ENCODE measurements around the gene GCNA. TPM values are rescaled to one million over a fixed set of nuclear protein-coding genes. Genes with fewer than 3 reads are reported as not detected.

GCNA gene
- total and polyA plus RNA-seq, 2 of the 13 experiments (the other 11 are each of a cell fraction or from before 2014, with no cell fraction given): 0.38 to 0.66 TPM

DNA sequence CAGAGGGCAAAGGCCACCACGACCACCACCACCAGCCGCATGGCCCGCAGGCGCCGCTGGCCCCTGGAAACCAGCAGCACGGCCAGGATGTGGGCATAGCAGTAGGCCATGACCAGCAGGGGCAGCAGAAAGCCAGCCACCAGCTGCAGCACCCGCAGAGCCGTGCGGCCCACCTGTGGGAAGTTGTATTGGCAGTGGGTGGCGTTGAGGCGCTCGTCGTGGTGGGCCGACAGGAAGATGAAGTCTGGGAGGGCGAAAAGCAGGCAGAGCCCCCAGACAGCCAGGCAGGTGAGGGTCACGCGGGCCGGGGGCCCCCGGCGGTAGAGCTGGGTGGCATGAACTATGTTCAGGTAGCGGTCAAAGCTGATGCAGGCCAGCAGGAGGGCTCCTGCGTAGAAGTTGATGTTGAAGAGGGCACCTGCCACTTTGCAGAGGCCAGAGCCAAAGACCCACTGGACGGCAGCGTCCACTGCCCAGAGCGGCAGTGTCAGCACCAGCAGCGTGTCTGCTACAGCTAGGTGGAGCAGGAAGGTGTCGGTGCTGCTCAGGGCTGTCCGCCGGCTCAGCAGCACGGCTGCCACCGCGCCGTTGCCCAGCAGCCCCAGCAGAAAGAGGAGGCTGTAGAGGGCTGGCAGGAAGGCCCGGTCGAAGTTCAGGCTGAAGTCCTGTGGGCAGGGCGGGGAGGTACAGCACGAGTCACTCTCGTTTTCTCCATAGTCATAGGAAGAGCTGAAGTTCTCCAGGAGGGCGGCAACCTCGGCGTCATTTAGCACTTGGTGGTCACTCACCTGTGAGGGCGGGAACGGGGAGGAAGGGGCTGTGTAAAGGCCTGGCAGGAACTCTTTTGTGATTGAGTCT lies 38.7 kb downstream of the GCNA start (continued):
- 0 out of 2 replicates have a peak, but pooled peaks have one; percentile 40 for TF ChIP-seq FOXC1 (CRISPR knock-in tag; IDR thresholded peaks at IDR 0.05; ENCODE audit: borderline replicate concordance)
- TF ChIP-seq, protein P1, sequence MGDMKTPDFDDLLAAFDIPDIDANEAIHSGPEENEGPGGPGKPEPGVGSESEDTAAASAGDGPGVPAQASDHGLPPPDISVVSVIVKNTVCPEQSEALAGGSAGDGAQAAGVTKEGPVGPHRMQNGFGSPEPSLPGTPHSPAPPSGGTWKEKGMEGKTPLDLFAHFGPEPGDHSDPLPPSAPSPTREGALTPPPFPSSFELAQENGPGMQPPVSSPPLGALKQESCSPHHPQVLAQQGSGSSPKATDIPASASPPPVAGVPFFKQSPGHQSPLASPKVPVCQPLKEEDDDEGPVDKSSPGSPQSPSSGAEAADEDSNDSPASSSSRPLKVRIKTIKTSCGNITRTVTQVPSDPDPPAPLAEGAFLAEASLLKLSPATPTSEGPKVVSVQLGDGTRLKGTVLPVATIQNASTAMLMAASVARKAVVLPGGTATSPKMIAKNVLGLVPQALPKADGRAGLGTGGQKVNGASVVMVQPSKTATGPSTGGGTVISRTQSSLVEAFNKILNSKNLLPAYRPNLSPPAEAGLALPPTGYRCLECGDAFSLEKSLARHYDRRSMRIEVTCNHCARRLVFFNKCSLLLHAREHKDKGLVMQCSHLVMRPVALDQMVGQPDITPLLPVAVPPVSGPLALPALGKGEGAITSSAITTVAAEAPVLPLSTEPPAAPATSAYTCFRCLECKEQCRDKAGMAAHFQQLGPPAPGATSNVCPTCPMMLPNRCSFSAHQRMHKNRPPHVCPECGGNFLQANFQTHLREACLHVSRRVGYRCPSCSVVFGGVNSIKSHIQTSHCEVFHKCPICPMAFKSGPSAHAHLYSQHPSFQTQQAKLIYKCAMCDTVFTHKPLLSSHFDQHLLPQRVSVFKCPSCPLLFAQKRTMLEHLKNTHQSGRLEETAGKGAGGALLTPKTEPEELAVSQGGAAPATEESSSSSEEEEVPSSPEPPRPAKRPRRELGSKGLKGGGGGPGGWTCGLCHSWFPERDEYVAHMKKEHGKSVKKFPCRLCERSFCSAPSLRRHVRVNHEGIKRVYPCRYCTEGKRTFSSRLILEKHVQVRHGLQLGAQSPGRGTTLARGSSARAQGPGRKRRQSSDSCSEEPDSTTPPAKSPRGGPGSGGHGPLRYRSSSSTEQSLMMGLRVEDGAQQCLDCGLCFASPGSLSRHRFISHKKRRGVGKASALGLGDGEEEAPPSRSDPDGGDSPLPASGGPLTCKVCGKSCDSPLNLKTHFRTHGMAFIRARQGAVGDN (CRISPR knock-in tag; IDR thresholded peaks at IDR 0.05): peak; percentile 83
- TF ChIP-seq, protein P2, sequence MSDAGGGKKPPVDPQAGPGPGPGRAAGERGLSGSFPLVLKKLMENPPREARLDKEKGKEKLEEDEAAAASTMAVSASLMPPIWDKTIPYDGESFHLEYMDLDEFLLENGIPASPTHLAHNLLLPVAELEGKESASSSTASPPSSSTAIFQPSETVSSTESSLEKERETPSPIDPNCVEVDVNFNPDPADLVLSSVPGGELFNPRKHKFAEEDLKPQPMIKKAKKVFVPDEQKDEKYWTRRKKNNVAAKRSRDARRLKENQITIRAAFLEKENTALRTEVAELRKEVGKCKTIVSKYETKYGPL (CRISPR knock-in tag; IDR thresholded peaks at IDR 0.05): no peak
- no peak for TF ChIP-seq ZBTB8A (CRISPR knock-in tag; IDR thresholded peaks at IDR 0.05; ENCODE audit: borderline replicate concordance, low read depth)
- no peak for TF ChIP-seq HOXA5 (CRISPR knock-in tag; IDR thresholded peaks at IDR 0.05)
- no peak for TF ChIP-seq FOXK1 (CRISPR knock-in tag; IDR thresholded peaks at IDR 0.05; ENCODE audit: borderline replicate concordance, low read depth)
- no peak for TF ChIP-seq ZBTB21 (CRISPR knock-in tag; IDR thresholded peaks at IDR 0.05)
- no peak for TF ChIP-seq TGIF2 (CRISPR knock-in tag; IDR thresholded peaks at IDR 0.05)
- 0 out of 2 replicates have a peak, but pooled peaks have one; percentile 33 for TF ChIP-seq ZNF616 (CRISPR knock-in tag; IDR thresholded peaks at IDR 0.05; ENCODE audit: low read depth)
- TF ChIP-seq, protein P3, sequence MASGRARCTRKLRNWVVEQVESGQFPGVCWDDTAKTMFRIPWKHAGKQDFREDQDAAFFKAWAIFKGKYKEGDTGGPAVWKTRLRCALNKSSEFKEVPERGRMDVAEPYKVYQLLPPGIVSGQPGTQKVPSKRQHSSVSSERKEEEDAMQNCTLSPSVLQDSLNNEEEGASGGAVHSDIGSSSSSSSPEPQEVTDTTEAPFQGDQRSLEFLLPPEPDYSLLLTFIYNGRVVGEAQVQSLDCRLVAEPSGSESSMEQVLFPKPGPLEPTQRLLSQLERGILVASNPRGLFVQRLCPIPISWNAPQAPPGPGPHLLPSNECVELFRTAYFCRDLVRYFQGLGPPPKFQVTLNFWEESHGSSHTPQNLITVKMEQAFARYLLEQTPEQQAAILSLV (CRISPR knock-in tag; IDR thresholded peaks at IDR 0.05; ENCODE audit: borderline replicate concordance): 0 out of 2 replicates have a peak, but pooled peaks have one; percentile 30
- TF ChIP-seq KDM6A (CRISPR knock-in tag; IDR thresholded peaks at IDR 0.05; ENCODE audit: low read depth): no peak
- TF ChIP-seq ZFX (CRISPR knock-in tag; IDR thresholded peaks at IDR 0.05; ENCODE audit: low read depth): peak; percentile 58; the same call in 1 of the 2 replicates
- peak; percentile 28; the same call in 1 of the 2 replicates for TF ChIP-seq MYC (CRISPR knock-in tag; IDR thresholded peaks at IDR 0.05; ENCODE audit: borderline replicate concordance)
- TF ChIP-seq, protein P4, sequence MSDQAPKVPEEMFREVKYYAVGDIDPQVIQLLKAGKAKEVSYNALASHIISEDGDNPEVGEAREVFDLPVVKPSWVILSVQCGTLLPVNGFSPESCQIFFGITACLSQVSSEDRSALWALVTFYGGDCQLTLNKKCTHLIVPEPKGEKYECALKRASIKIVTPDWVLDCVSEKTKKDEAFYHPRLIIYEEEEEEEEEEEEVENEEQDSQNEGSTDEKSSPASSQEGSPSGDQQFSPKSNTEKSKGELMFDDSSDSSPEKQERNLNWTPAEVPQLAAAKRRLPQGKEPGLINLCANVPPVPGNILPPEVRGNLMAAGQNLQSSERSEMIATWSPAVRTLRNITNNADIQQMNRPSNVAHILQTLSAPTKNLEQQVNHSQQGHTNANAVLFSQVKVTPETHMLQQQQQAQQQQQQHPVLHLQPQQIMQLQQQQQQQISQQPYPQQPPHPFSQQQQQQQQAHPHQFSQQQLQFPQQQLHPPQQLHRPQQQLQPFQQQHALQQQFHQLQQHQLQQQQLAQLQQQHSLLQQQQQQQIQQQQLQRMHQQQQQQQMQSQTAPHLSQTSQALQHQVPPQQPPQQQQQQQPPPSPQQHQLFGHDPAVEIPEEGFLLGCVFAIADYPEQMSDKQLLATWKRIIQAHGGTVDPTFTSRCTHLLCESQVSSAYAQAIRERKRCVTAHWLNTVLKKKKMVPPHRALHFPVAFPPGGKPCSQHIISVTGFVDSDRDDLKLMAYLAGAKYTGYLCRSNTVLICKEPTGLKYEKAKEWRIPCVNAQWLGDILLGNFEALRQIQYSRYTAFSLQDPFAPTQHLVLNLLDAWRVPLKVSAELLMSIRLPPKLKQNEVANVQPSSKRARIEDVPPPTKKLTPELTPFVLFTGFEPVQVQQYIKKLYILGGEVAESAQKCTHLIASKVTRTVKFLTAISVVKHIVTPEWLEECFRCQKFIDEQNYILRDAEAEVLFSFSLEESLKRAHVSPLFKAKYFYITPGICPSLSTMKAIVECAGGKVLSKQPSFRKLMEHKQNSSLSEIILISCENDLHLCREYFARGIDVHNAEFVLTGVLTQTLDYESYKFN (CRISPR knock-in tag; conservative IDR thresholded peaks at IDR 0.05): peak; percentile 30; the same call in 1 of the 2 replicates
